Measurements from ENCODE around the gene SPATA6. TPM values are rescaled to one million over a fixed set of nuclear protein-coding genes. Genes with fewer than 3 reads are reported as not detected.
"Not testable (repeated sequence)": the region's sequence is repeated elsewhere in the genome, so short reads cannot be mapped to it uniquely, and the experiment has no call there.

Gene SPATA6
- total and polyA plus RNA-seq, 12 donors, result 1.7 to 13.6 (median 8.6) TPM

DNA sequence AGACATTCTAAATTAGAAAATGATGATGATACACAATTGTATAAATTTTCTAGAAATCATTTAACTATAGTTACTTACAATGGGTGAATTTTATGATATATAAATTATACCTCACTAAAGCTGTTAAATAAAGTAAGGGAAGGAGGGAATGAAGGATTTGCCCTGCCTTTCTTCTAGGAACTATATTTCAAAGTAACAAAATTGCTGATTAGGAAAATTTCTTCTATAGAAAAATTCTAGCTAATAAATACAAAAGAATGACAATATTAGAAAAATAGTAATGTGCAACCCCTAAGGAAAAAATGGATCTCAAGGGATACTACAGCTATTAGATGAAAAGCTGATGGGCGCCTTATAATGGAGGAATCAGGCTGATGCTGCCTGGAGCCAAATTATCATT is 23.1 kb downstream of the SPATA6 start:
- Histone ChIP-seq H3K36me3 (peaks cover 0 to 29% (median 0%) of the 10 kb centered on the region in 9 donors), H3K4me1 (no peaks in the 10 kb centered on the region), H3K27me3 (no peaks in the 10 kb centered on the region), H3K4me3 (no peak overlapping the region), H3K9me3 (peaks cover 0 to 8% (median 0%) of the 10 kb centered on the region in 11 donors), H3K27ac (no peak overlapping the region)
- intact Hi-C loops (cut with DNase I), result no loop called here
- TF ChIP-seq, protein P1, sequence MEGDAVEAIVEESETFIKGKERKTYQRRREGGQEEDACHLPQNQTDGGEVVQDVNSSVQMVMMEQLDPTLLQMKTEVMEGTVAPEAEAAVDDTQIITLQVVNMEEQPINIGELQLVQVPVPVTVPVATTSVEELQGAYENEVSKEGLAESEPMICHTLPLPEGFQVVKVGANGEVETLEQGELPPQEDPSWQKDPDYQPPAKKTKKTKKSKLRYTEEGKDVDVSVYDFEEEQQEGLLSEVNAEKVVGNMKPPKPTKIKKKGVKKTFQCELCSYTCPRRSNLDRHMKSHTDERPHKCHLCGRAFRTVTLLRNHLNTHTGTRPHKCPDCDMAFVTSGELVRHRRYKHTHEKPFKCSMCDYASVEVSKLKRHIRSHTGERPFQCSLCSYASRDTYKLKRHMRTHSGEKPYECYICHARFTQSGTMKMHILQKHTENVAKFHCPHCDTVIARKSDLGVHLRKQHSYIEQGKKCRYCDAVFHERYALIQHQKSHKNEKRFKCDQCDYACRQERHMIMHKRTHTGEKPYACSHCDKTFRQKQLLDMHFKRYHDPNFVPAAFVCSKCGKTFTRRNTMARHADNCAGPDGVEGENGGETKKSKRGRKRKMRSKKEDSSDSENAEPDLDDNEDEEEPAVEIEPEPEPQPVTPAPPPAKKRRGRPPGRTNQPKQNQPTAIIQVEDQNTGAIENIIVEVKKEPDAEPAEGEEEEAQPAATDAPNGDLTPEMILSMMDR (IDR thresholded peaks at IDR 0.05), result no peak
- WGBS, 2 donors, result 96 to 98% methylated on average over 1 of the region's 1 CpG
- no peak for DNase-seq
- ATAC-seq, result no peak

- DNase-seq; intact Hi-C loops (cut with DNase I); H3K4me1 ChIP-seq; H3K27me3 ChIP-seq; H3K4me3 ChIP-seq; H3K27ac ChIP-seq; ATAC-seq: not testable (repeated sequence)
- 96 to 97% methylated on average over 7 of the region's 7 CpGs for WGBS, 2 donors
- Histone ChIP-seq H3K36me3 (peaks cover 0 to 31% (median 0%) of the 10 kb centered on the region in 9 donors), H3K9me3 (peaks cover 0 to 15% (median 0%) of the 10 kb centered on the region in 11 donors)
These were observed 27.8 kb downstream of the SPATA6 start for GRCh38 chr1:48444186-48444585.

DNA sequence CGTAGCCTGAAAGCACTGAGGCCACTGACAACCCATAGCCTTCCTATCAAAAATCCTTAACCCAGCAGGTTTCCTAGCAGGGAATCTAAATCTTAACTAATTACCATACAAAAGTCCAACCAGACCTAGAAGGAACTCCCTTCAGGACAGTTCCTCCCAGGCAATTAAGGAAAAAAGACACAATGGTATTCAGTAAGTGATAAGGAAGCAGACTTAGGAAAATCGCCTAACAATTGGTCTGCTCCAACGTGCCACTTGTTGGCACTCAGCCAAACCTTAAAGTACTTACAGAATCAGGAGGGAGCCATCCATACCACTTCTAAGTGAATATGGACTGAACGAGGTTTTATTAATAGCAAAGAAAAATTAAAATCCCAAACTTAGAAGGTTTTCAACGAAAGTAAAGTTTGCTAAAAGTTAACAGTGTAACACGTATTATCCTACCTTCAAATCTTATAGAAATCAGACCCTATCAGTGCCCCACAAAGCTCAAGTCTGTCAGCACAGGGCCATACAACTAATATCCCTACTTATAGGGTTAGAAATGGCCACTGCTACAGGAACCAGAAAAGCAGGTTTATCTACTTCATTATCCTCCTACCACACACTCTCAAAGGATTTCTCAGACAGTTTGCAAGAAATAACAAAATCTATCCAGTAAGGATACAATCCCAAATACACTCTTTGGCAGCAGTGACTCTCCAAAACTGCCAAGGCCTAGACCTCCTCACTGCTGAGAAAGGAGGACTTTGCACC is 29.0 kb downstream of the SPATA6 start:
- DNase-seq, result no peak
- Histone ChIP-seq H3K27ac (no peak overlapping the region), H3K9me3 (peaks cover 0 to 15% (median 0%) of the 10 kb centered on the region in 11 donors), H3K36me3 (peaks cover 0 to 31% (median 0%) of the 10 kb centered on the region in 9 donors), H3K4me3 (no peak overlapping the region), H3K27me3 (no peaks in the 10 kb centered on the region), H3K4me1 (no peaks in the 10 kb centered on the region)
- 72% methylated on average over 6 of the region's 6 CpGs for WGBS, 2 donors
- TF ChIP-seq, protein P1 (IDR thresholded peaks at IDR 0.05), result no peak
- ATAC-seq, result no peak
- intact Hi-C loops (cut with DNase I), result no loop called here

- H3K27ac ChIP-seq; H3K4me3 ChIP-seq; DNase-seq; intact Hi-C loops (cut with DNase I); H3K4me1 ChIP-seq; H3K27me3 ChIP-seq; ATAC-seq: not testable (repeated sequence)
- Histone ChIP-seq H3K9me3 (peaks cover 0 to 17% (median 0%) of the 10 kb centered on the region in 11 donors), H3K36me3 (peaks cover 0 to 24% (median 0%) of the 10 kb centered on the region in 9 donors)
- 94 to 96% methylated on average over 3 of the region's 3 CpGs for WGBS, 2 donors
These were observed 31.2 kb downstream of the SPATA6 start for GRCh38 chr1:48440786-48441185.

DNA sequence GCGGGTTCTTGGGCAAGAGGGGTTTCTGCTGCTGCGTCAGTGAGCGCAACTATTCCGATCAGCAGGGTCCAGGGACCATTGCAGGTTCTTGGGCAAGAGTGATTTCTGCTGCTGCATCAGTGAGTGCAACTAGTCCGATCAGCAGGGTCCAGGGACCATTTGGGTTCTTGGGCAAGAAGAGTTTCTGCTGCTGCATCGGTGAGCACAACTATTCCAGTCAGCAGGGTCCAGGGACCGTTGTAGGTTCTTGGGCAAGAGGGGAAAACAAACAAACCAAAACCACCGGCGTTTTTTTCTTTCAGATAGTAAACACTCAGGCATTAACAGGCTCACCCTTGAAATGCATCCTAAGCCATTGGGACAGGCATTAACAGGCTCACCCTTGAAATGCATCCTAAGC is 32.6 kb downstream of the SPATA6 start:
- TF ChIP-seq, protein P1 (IDR thresholded peaks at IDR 0.05), result no peak
- intact Hi-C loops (cut with DNase I), result no loop called here
- ATAC-seq (no peak), DNase-seq (no peak)
- Histone ChIP-seq H3K4me3 (no peak overlapping the region), H3K9me3 (peaks cover 0 to 21% (median 3%) of the 10 kb centered on the region in 11 donors), H3K36me3 (peaks cover 0 to 13% (median 0%) of the 10 kb centered on the region in 9 donors), H3K27ac (no peak overlapping the region), H3K4me1 (no peaks in the 10 kb centered on the region), H3K27me3 (no peaks in the 10 kb centered on the region)
- WGBS, 2 donors, result 97 to 99% methylated on average over 9 of the region's 9 CpGs

DNA sequence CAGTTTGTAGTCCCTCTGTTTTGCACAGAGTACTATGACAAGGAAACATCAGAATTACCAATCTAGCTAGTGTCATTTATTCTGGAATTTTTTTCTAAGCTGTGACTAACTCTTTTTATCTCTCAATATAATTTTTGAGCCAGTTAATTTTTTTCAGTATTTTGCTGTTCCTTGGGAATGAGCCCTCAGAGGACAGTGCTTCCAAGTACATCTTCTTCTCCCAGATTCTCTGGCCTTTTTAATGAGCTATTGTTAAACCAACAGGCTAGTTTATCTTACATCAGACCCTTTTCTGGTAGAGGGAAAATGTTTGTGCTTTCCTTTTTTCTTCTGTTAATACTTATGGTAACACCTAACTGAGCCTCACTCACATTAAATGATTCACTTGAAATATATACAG is 34.6 kb downstream of the SPATA6 start:
- DNase-seq, H3K4me3 ChIP-seq, H3K27me3 ChIP-seq, H3K4me1 ChIP-seq, H3K27ac ChIP-seq, H3K36me3 ChIP-seq: not testable (repeated sequence)
- peaks cover 0 to 11% (median 3%) of the 10 kb centered on the region in 11 donors for H3K9me3 ChIP-seq
- intact Hi-C loops (cut with DNase I), result loop anchor here in 1 of 10 donors (2.0 kb wide), 1 partner anchor 17 kb away; no protein-coding TSS in a partner anchor
- peak in 1 of 8 donors; percentile 33 for ATAC-seq

GRCh38 chr1:48435312-48436002 is 36.5 kb downstream of the SPATA6 start:
- not testable (repeated sequence) for DNase-seq
- ATAC-seq, result peak in 1 of 8 donors; percentile 39

More at GRCh38 chr1:48435312-48436002, 36.5 kb downstream of the SPATA6 start:
- peaks cover 0 to 16% (median 3%) of the 10 kb centered on the region in 11 donors for H3K9me3 ChIP-seq
- intact Hi-C loops (cut with DNase I), result loop anchor here in 1 of 10 donors (2.0 kb wide), 1 partner anchor 19 kb away; no protein-coding TSS in a partner anchor
- WGBS, 2 donors, result 98% methylated on average over 29 of the region's 29 CpGs
- not testable (repeated sequence) for H3K4me1 ChIP-seq, H3K27me3 ChIP-seq, H3K36me3 ChIP-seq, H3K4me3 ChIP-seq, H3K27ac ChIP-seq
